Measurements from ENCODE around the gene DDX1.

The DDX1 gene

DNA sequence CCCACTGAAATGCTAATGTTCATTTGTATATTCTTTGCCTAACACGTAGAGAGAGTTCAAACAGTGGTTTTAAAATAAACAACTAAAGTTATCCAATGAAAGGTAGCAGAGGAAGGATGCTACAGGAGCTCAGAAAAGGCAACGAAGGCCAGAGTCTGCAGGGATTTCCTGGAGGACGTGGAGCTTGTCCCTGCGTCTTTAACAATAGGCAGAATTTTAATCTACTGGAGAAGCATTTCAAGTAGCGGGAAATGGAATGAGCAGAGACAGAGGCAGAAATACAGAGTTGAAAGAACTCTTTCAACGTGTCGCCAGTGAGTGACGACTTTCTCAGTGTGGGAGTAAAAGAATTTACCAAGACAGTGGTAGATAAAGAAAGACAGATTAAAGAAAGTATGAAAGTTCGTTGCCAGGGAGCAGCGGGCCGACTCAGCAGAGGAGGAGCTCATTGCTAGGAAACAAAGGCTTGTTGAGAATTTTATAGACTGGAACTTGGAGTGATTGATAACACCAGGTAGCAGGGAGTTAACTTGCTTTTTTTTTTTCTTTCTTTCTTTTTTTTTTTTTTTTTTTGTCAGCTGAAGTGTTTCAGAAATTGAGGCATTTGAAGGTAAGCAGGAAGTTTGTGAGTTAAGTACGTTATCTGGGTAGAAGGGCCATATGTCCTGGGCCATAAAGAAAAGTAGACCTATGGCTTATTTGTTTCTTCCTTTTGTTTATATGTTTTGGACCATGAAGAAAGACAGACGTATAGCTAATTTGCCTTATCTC lies 29.9 kb upstream of the DDX1 start:
- peak in 33 of 58 donors; percentile 2 to 68 (median 22) for DNase-seq

DNA sequence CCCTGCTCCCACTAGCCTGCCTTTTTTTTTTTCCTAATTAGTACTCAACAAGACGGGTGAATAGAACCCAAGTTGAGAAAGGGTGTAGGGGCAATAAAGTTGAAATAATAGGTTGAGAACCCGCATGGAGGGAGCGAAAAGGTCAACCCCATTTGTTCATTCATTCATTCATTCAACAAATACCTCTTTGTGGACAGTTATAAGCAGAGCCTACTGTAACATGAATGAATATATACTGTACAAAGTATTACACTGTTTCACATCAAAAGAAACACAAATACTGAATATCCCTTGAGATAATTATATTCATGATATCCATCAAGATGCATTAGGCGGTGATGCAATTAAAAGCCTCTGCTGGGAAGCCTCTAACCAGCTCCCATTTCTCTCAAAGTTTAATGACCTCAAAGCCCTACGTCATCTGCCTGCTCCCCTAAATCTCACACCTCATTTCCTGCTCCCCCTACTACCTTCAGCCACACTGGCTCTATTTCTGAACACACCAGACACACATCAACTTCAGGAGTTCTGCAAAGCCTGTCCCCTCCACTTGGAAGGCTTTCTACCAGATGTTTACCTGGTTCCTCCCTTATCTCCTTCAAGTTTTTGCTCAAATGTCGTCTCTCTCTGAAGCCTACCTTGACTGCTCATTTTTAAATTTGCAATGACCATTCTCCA lies 29.2 kb upstream of the DDX1 start:
- no peak for DNase-seq

DNA sequence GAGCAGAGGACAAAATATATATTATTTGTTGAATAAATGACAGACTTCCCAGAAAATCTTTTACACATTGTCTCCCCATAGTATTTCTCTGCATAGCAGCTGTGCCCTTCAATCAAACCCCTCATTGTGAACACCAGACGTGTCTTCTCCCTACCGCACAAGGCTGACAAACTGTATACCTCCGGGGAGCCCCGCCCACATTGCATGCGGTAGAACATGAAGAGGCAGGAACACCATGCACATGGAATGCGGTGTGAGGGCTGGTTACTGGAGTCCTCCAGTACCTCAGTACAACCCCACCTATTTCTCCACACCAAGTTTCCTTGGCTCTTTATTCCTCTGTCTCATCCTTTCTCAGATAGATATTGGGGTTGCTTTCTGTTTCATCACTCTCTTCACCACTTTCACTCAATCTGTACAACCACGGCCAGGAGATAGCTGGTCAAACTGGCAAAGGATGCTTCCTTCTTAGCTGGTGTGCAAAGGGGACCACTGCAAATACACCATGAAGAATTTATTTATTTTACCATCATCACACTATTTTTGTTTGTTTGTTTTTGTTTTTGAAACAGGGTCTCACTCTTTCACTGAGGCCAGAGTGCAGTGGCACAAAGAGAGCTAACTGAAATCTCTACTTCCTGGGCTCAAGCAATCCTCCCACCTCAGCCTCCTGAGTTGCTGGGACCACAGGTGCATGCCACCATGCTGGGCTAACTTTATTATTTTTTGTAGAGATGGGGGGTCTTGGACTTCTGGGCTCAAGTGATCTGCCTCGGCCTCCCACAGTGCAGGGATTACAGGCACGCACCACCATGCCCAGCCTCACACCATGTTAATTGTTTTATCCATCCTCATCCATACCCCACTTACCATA lies 28.2 kb upstream of the DDX1 start:
- no peak for DNase-seq

DNA sequence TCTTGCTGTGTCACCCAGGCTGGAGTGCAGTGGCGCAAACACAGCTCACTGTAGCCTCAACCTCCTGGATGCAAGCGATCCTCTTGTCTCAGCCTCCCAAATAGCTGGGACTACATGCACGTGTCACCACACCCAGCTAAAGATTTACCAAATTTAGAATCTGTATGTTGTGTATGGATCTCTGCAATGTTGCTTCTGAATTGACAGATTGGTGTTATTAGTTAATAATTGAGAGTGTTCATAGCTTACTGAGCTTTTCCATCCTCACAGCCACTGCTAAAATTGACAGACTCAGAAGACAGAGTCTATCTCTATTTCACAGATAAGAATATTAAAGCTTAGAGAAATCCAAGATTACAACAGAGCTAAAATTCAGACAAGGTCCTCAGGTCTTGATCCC lies 26.3 kb upstream of the DDX1 start:
- no peak for DNase-seq

DNA sequence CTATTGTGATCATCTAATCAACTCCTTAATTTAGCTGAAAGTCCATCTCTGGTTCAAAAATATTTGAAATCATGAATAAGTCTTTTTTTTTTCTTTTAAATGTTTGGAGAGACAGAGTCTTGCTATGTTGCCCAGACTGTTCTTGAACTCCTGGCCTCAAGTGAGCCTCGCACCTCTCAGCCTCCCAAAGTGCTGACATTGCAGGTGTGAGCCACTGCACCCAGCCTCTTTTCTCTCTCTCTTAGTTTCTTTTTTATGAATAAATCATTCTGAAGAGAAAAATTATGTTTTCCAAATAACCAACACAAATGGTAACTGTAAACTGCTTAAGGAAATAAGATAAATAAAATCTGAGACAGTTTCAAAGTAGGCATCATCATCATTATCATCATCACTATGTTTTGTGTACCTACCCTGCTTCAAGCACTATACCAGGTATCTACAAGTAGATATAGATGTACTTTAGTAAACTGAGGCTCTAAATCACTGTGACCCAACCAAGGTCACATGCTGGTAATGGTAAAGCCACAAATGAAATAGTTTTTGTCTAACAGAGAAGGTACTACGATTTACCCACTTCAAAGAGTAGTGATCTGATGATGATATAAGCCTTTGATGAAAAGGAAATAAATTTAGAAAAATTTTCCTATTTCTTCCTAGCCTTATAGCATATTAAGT lies 25.5 kb upstream of the DDX1 start:
- no peak for DNase-seq

DNA sequence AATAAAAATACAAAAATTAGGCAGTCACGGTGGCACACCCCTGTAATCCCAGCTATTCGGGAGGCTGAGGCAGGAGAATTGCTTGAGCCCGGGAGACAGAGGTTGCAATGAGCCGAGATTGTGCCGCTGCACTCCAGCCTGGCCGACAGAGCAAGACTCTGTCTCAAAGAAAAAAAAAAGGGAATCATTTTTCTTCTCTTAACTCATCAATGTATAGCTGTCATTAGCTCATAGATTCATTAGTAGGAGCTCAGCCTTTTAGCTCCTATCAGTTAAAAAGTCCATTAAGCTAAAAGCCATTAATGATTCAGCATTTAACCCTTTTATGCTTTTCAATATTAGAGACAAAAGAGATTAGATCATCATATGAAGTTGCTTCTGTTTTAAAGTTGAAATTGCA lies 24.8 kb upstream of the DDX1 start:
- no peak for DNase-seq

DNA sequence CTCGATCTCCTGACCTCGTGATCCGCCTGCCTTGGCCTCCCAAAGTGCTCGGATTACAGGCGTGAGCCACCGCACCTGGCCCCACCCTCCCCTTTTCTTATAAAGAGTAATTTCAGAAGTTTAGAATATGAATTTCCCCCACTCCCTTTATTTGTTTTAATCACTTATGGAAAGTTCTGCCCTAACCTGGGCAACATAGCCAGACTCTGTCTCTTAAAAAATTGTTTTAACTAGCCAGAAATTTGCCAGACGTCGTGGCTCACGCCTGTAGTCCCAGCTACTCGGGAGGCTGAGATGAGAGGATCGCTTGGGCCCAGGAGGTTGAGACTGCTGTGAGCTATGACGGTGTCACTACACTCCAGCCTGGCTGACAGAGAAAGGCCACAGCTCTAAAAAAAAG lies 22.8 kb upstream of the DDX1 start:
- DNase-seq, result no peak

DNA sequence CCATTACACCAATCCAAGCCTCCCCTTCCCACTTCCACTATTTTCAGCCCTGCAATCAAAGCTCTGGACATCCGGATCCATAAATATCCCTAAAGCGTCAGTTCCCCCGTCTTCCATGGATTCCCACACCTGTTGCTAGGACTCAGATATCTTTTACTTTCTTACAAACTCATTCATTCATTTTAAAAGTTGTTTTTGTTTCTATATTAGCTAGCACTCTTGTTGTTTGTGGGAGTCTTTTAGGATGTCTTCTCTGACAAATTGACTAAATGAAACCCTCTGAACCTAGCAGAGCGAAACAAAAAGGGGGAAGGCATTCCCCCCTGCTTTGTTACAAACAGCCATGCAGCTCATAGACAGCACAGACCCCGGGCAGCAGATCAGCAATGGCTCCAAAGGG lies 21.6 kb upstream of the DDX1 start:
- DNase-seq, result no peak

DNA sequence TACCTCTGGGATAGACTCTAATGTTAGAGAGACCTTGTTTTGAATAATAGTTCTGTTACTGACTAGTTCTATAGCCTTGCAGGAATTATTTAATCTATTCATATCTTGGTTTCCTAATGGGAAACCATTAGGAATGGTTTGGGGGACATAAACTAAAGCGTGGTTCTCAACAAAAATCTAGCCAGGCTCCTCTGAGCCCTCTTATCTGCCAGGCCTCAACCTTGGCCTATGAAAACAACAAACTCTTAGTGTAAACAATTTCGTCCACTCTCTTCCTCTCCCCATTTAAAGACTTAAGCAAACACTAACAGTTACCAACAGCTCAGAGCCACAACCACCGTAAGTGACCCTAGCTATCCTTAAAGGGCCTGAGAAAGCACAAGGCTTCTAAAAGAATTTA lies 19.9 kb upstream of the DDX1 start:
- DNase-seq, result no peak

DNA sequence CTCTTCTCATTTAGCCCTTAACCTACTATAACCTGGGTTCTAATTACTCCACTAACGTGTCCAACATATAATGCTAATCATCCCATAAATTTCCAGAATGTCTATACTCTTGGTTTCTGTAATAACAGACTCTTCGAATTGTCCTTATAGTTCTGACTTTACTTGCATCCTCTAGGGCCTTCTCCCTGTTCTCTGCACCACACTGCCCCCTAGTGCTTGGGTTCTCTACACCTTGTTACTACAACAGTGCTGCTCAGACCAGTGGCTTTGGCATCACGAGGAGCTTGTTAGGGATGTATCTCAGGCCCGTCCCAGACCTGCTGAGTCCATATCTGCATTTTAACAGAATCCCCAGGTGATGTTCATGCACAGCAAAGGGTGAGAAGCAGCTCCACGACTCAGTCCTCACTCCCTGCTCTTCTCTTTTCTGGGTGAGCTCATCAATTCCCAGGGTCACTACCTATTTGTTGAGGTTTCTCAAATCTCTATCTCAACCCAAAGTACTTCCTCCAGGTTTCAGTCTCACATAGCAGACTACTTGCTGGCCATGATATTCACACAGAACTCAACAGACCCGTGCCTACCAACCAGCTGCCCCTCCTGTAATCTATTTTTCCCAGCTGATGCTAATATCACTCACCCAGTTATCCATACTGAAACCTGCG lies 14.5 kb upstream of the DDX1 start:
- peak in 55 of 58 donors; percentile 2 to 91 (median 63) for DNase-seq

DNA sequence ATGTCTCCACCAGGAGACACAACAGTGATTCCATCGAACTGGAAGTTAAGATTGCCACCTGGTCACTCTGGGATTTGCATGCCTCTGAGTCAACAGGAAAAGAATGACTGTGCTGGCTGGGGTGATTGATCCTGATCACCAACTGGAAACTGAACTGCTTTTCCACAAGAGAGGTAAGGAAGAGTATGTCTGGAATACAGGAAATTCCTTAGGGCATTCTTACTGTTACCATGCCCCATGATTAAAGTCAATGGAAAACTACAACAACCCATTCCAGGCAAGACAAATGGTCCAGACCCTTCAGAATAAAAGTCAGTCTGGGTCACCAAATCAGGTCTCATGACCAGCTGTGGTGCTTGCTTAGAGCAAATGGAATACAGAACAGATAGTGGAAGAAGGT lies 12.0 kb upstream of the DDX1 start:
- DNase-seq, result no peak

DNA sequence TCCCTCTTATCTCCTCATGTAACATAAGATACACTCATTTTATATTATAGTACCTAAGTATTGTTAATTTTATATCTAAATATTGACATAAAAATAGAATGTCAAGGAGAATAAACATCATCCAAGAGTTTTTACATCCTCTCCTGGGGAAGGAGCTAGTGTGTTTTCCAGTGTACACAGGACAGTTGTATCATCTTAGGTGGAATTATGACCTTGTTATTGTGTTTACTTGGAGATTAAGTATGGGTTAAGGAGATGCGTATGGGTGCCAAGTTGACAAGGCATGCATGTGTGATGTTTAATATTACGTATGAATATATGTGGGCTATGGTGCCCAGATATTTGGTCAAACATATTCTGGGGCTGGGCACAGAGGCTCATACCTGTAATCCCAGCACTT lies 11.2 kb upstream of the DDX1 start:
- no peak for DNase-seq

DNA sequence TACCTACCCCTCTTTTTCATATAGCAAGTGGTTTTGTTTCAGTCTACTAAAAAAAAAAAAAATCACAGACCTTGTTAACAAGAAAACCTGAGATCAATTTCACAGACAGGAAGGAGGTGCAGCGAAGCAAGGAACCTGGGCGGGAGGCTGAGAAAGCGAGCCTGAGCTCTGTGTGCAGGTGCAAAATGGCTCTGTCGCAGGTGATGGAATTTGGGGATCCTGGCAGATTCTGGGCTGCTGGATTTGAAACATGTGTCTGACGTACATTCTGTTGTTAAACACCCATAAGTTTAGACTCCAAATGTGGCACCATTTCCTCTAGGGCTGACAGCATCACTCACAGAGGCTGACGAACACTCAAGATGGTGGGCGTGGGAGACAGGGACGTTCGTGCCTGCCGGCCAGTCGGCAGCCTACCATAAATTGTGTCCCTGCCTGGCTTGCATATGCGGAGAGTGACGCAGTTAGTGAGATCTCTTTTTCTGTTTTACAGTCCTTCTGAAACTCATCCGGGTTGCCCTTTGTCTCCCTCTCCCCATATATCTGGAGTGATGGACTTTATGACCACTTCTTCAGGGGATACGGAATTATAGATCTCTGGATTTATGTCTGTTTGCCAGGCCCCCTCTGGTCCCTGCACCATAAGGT lies 8.8 kb upstream of the DDX1 start:
- peak in 1 of 58 donors; percentile 2 for DNase-seq

DNA sequence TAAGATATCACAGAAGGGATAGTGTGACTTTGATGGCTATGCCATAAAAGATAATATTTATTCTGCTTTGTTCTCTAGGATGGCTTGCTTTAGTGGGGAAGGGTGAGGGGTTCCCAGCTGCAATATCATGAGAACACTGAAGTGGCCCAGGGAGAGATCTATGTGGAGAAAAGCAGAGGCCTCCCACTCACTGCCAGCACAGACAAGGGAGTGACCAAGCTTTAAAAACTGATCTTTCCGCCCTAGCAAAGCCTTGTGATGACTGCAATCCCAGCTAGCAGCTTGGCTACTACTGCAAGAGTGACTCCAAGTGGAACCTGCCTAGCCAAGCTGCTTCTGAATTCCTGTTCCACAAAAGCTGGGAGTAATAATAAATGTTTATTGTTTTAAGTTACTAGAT lies 7.8 kb upstream of the DDX1 start:
- DNase-seq, result no peak

DNA sequence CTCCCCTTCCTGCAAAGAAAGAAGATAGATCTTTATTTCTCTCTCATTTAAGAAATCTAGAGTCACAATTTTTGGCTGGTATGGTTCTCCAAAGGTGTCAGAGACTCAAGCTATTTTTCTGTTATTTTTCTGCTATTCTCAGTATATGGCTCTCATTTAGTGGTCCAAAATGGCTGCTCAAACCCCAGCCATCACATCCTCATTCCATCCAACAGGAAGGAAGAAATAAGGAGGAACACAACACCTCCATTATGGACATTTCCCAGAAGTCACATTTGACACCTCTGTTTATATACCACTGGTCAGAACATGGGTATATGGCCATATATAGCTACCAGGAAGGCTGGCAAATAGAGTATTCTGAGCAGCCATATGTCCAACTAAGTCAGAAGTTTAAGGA lies 7.4 kb upstream of the DDX1 start:
- no peak for DNase-seq

DNA sequence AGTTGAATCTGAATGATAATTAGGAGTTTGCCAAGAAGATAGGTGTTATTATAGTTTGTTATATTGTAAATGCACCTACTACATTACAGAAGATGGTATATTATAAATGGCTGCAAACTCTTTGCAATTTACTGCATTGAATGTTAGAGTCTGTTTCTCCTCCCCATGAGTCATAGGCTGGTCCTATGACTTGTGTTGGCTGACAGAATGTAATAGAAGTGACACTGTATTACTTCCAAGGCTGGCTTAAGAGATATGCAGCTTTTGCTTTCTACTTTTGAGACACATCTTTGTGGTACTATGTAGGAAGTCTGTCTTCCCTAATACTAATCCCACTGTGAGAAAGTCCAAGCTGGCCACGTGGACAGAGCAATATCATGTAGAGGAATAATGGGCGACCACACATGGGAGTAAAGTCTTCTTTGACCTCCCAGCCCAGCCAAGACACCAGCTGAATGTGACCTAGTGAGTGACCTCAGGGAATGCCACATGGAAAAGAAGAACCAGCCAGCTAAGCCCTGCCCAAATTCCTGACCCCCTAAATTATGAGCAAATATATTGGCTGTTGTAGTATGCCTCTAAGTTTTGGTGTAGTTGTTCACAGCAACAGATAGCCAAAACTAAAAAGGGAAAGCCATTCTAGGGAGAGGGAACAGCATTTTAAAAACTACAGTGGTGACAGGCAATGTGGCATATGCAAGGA lies 6.8 kb upstream of the DDX1 start:
- DNase-seq, result no peak

DNA sequence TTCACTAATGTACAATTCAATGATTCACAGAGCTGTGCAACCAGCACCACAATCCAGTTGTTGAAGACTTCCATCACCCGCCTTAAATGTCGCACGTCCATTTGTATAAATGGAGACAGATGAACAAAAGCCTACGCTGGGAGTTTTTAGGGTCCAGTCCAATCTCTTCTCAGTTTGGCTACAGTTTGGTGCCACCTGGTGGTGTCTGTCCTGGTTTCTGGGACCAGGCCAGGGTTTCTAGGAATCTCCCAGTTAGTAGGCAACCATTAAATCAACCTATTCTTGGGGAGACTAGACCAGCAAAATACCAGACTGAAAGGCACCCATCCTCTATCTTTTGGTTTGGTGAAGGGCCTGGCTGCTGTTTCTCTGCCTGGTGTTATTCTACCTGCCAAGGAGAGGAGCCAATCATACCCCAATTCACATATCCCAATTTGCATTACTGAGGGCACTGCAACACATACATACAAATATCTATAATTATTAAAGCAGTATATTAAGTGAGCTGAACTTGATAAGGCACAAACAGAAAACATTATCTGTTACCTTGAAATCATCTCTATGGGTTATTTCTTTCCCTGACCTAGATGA lies 3.2 kb upstream of the DDX1 start:
- DNase-seq, result peak in 47 of 58 donors; percentile 1 to 73 (median 21)

DNA sequence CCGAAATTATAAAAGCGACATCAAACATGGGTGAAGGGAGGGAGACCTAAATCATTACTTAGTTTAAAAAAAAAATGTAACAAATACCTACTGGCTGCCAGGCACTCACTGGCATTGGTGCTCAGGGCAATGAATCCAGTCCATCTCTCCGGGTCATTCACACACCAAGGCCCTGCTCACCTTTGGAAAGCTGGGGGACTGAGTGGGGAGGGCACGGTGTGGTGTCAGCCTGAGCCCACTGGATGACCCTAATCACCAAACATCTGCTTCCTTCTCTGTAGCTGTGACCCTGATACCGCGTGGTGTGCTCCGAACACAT lies 336 bp upstream of the DDX1 start:
- DNase-seq, result no peak

DNA sequence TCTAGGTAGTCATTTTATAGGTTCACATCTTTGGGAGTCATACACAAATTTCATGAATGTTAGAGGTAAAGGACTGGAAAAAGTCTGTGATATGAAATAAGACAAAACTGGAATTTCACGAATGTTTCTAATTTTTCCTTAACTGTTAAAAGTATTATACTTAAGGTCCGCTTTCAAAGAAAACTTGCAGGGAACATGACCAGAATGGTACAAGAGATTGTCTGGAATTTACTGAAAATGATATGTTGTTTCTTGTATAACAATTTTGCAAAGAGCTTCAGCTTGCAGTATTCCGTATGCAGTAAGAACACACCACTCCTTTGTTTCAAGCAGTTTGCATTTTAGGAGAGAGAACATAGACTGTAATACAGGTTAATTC lies 1.6 kb downstream of the DDX1 start:
- no peak for DNase-seq
